ENCODE measurements around the gene PACS2.
"Not testable (repeated sequence)": the region's sequence is repeated elsewhere in the genome, so short reads cannot be mapped to it uniquely, and the experiment has no call there.

DNA sequence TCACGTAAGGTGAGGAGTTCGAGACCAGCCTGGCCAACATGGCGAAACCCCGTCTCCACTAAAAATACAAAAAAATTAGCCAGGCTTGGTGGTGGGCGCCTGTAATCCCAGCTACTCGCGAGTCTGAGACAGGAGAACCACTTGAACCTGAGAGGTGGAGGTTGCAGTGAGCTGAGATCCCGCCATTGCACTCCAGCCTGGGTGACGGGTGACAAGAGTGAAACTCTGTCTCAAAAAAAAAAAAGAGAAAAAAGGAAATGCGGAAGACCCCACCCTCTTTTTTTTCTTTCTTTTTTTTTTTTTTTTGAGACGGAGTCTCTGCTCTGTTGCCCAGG, 12.7 kb upstream of the PACS2 start:
- TF ChIP-seq, protein P1, sequence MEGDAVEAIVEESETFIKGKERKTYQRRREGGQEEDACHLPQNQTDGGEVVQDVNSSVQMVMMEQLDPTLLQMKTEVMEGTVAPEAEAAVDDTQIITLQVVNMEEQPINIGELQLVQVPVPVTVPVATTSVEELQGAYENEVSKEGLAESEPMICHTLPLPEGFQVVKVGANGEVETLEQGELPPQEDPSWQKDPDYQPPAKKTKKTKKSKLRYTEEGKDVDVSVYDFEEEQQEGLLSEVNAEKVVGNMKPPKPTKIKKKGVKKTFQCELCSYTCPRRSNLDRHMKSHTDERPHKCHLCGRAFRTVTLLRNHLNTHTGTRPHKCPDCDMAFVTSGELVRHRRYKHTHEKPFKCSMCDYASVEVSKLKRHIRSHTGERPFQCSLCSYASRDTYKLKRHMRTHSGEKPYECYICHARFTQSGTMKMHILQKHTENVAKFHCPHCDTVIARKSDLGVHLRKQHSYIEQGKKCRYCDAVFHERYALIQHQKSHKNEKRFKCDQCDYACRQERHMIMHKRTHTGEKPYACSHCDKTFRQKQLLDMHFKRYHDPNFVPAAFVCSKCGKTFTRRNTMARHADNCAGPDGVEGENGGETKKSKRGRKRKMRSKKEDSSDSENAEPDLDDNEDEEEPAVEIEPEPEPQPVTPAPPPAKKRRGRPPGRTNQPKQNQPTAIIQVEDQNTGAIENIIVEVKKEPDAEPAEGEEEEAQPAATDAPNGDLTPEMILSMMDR (IDR thresholded peaks at IDR 0.05), result not testable (repeated sequence)
- not testable (repeated sequence) for TF ChIP-seq ZFX (IDR thresholded peaks at IDR 0.05; ENCODE audit: borderline replicate concordance)
